Panc1 (cell line): ENCODE data around the gene MCM9.
A peak's percentile ranks its signal among the peaks of the same experiment; 100 is the strongest.

Experiments used
- CTCF ChIP-seq: fragments of 450-650 bp; IDR thresholded peaks from 2 replicates; pipeline ENCODE4 v1.5.1; 2017; ENCODE audit warnings: mild to moderate bottlenecking
- POLR2AphosphoS5 ChIP-seq: IDR thresholded peaks from 2 replicates; pipeline ENCODE4 v1.6.1; 2012; ENCODE audit warnings: mild to moderate bottlenecking, low read depth, low read length, moderate library complexity
- REST ChIP-seq, 2 experiments: IDR thresholded peaks; 2 replicates each; pipeline ENCODE4 v1.6.1; 2011 to 2012; ENCODE audit warnings: low read depth in 2 of 2, control low read depth in 1 of 2, low read length in 1 of 2, mild to moderate bottlenecking in 1 of 2, moderate library complexity in 1 of 2; ENCODE audit not compliant: insufficient read depth in 1 of 2
- SIN3A ChIP-seq: IDR thresholded peaks from 2 replicates; pipeline ENCODE4 v1.6.1; 2012; ENCODE audit warnings: low read depth, mild to moderate bottlenecking, low read length, moderate library complexity, borderline replicate concordance; ENCODE audit not compliant: insufficient read depth
- TCF7L2 ChIP-seq: IDR thresholded peaks from 2 replicates; pipeline ENCODE4 v1.6.1; 2011; ENCODE audit warnings: mild to moderate bottlenecking, low read depth, low read length, inconsistent platforms

GRCh38 chr6:118785601-118786000 lies 149.4 kb downstream of the MCM9 start:
- TF ChIP-seq REST (IDR thresholded peaks at IDR 0.05; ENCODE audit: insufficient read depth in 1 of 2, low read depth in 2 of 2, low read length in 1 of 2) (no peak), CTCF (peak; percentile 20; the same call in 1 of the 2 replicates), POLR2AphosphoS5 (no peak), SIN3A (no peak), TCF7L2 (no peak)
